ENCODE data around the gene BRAT1.

BRAT1 gene

DNA sequence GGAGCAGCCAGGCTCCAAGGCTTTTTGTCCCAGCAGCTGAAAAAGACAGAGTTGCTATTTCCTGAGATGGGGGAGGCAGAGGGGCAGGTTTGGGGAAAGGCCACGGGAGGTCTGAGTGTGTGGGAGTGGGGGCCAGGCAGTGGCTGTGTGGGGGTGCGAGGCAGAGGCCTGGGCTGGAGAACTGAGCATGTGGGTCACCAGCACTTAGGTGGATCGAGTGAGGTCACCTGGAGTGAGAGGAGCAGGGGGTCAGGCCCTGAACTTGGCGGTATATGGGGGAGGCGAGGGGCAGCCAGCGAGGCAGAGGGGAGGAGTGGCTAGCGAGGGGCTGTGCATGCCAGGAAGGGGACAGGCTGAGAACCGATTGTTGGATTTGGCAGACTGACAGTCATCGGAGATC, 31.8 kb upstream of the BRAT1 start:
- peaks cover 44% of the 10 kb centered on the region for H3K36me3 Mint-ChIP-seq (ENCODE audit: low read depth)
- no peaks in the 10 kb centered on the region for H3K9me3 Mint-ChIP-seq
- no peak overlapping the region for H3K4me3 Mint-ChIP-seq
- no peaks in the 10 kb centered on the region for H3K4me1 Mint-ChIP-seq
- peak overlapping the region in 1 of 3 experiments; percentile 16 for H3K27ac Mint-ChIP-seq
- H3K27me3 Mint-ChIP-seq (ENCODE audit: low read depth), result no peaks in the 10 kb centered on the region
- TF ChIP-seq, protein P1, sequence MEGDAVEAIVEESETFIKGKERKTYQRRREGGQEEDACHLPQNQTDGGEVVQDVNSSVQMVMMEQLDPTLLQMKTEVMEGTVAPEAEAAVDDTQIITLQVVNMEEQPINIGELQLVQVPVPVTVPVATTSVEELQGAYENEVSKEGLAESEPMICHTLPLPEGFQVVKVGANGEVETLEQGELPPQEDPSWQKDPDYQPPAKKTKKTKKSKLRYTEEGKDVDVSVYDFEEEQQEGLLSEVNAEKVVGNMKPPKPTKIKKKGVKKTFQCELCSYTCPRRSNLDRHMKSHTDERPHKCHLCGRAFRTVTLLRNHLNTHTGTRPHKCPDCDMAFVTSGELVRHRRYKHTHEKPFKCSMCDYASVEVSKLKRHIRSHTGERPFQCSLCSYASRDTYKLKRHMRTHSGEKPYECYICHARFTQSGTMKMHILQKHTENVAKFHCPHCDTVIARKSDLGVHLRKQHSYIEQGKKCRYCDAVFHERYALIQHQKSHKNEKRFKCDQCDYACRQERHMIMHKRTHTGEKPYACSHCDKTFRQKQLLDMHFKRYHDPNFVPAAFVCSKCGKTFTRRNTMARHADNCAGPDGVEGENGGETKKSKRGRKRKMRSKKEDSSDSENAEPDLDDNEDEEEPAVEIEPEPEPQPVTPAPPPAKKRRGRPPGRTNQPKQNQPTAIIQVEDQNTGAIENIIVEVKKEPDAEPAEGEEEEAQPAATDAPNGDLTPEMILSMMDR (IDR thresholded peaks at IDR 0.05; ENCODE audit: unreplicated experiment in 3 of 3), result no peak

DNA sequence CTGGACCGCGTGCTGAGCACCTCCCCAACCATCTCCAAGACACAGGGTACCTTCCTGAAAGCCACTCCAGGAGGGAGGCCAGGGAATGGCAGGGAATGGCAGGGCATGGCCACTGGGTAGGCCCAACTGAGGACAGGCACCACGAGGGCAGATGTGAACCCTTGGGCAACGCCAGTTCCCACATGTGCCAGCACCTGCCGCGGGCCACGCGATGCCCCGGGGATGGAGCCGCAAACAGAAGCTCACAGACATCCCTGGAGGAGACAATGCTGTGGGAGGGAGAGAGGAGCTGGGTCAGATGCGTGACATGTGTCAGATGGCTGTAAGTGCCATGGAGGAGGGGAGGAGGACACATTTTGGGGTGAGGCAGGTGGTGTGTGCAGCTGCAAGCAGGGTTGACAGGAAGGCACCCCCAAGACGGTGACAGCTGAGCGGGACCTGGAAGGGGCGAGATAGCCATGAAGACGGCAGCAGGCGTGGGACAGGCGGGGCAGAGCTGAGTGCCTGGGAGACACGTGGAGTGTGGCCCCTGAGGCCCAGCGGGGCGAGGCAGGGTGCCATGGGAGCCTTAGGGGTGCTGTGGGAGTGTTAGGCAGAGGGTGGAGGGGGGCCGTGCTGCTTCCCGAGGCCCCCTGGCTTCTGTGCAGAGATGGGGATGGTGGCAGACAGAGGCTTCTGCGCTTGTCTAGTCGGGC, 31.1 kb upstream of the BRAT1 start:
- H3K4me1 Mint-ChIP-seq, result no peaks in the 10 kb centered on the region
- peak overlapping the region in 1 of 3 experiments; percentile 32 for H3K4me3 Mint-ChIP-seq

GRCh38 chr7:2585446-2585845, 30.1 kb upstream of the BRAT1 start:
- no peaks in the 10 kb centered on the region for H3K4me1 Mint-ChIP-seq
- TF ChIP-seq, protein P1 (IDR thresholded peaks at IDR 0.05; ENCODE audit: unreplicated experiment in 3 of 3), result no peak
- H3K9me3 Mint-ChIP-seq, result no peaks in the 10 kb centered on the region
- H3K27me3 Mint-ChIP-seq (ENCODE audit: low read depth), result no peaks in the 10 kb centered on the region
- H3K36me3 Mint-ChIP-seq (ENCODE audit: low read depth), result peaks cover 40% of the 10 kb centered on the region
- H3K27ac Mint-ChIP-seq, result no peak overlapping the region
- no peak overlapping the region for H3K4me3 Mint-ChIP-seq

More for the DNA sequence above, 31.1 kb upstream of the BRAT1 start:
- Mint-ChIP-seq H3K27ac (peak overlapping the region in 1 of 3 experiments; percentile 16), H3K9me3 (no peaks in the 10 kb centered on the region), H3K27me3 (ENCODE audit: low read depth) (no peaks in the 10 kb centered on the region), H3K36me3 (ENCODE audit: low read depth) (peaks cover 42% of the 10 kb centered on the region)
- TF ChIP-seq, protein P1 (IDR thresholded peaks at IDR 0.05; ENCODE audit: unreplicated experiment in 3 of 3), result no peak

DNA sequence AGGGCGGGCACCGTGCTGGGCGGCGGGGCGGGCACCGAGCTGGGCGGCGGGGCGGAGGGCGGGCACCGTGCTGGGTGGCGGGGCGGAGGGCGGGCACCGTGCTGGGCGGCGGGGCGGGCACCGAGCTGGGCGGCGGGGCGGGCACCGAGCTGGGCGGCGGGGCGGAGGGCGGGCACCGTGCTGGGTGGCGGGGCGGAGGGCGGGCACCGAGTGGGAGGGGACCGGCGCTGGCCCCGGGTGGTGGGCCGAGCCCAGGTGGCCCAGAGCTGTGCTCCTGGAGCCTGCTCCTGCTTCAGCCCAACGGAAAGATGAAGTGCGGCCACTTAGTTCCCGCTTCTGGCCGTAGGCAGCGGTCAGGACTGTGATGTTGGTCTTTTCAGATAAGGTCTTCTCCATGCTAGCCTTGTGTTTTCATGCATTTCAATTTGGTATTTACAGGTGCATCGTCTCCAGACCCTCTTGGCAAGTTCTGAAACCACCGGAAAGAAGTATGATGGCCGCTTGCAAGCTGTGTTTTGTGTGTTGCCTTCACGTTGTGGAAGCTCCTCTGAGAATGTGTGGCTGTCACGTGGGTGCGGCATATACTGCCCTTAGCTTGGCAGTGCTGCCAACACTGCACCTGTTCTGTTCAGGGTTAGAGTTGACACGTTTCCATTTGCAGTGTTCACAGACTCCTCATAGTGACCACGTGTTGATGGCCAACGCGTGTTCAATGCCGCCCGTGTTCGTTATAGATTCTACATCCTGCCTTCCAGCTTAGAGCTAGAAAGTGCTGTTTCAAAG, 28.7 kb upstream of the BRAT1 start:
- Mint-ChIP-seq H3K4me3 (no peak overlapping the region), H3K9me3 (no peaks in the 10 kb centered on the region), H3K36me3 (ENCODE audit: low read depth) (peaks cover 39% of the 10 kb centered on the region), H3K27me3 (ENCODE audit: low read depth) (no peaks in the 10 kb centered on the region), H3K4me1 (no peaks in the 10 kb centered on the region), H3K27ac (no peak overlapping the region)
- TF ChIP-seq, protein P1 (IDR thresholded peaks at IDR 0.05; ENCODE audit: unreplicated experiment in 3 of 3), result no peak

GRCh38 chr7:2582006-2582735, 26.8 kb upstream of the BRAT1 start:
- Mint-ChIP-seq H3K4me1 (no peaks in the 10 kb centered on the region), H3K9me3 (no peaks in the 10 kb centered on the region), H3K27me3 (ENCODE audit: low read depth) (no peaks in the 10 kb centered on the region), H3K36me3 (ENCODE audit: low read depth) (peaks cover 36% of the 10 kb centered on the region), H3K4me3 (no peak overlapping the region), H3K27ac (no peak overlapping the region)
- TF ChIP-seq, protein P1 (IDR thresholded peaks at IDR 0.05; ENCODE audit: unreplicated experiment in 3 of 3), result no peak
